Activated naive CD8-positive, alpha-beta T cell treated with anti-CD3 and anti-CD28 coated beads for 36 hours (primary cell): ENCODE measurements around the gene BRIP1. TPM values are rescaled to one million over a fixed set of nuclear protein-coding genes. Genes with fewer than 3 reads are reported as not detected.
"Not testable (repeated sequence)": the region's sequence is repeated elsewhere in the genome, so short reads cannot be mapped to it uniquely, and the experiment has no call there.

ENCODE experiments used
- DNase-seq: peaks from one replicate; pipeline ENCODE4 v3.0.0; 2021
- H3K27ac Mint-ChIP-seq: one replicate; pipeline ENCODE4 v1.8.0; 2022; ENCODE audit warnings: mild to moderate bottlenecking, moderate library complexity, mixed read lengths
- H3K27me3 Mint-ChIP-seq: one replicate; pipeline ENCODE4 v1.8.0; 2022; ENCODE audit warnings: mild to moderate bottlenecking, mixed read lengths
- H3K36me3 Mint-ChIP-seq: one replicate; pipeline ENCODE4 v1.8.0; 2021; ENCODE audit warnings: mild to moderate bottlenecking, mixed read lengths
- H3K4me1 Mint-ChIP-seq: one replicate; pipeline ENCODE4 v1.8.0; 2021; ENCODE audit warnings: mixed read lengths
- H3K4me3 Mint-ChIP-seq: one replicate; pipeline ENCODE4 v1.8.0; 2022; ENCODE audit warnings: mild to moderate bottlenecking, moderate library complexity, mixed read lengths
- H3K9me3 Mint-ChIP-seq: one replicate; pipeline ENCODE4 v1.8.0; 2022; ENCODE audit warnings: mixed read lengths
- total RNA-seq, 2 experiments: library from RNA; stranded (reverse); gene quantifications; one replicate each; pipeline ENCODE4 v1.2.3, GENCODE V29; 2021

The BRIP1 gene
- total RNA-seq, 2 experiments from 2014 or later = 16.6 to 17.0 TPM

DNA sequence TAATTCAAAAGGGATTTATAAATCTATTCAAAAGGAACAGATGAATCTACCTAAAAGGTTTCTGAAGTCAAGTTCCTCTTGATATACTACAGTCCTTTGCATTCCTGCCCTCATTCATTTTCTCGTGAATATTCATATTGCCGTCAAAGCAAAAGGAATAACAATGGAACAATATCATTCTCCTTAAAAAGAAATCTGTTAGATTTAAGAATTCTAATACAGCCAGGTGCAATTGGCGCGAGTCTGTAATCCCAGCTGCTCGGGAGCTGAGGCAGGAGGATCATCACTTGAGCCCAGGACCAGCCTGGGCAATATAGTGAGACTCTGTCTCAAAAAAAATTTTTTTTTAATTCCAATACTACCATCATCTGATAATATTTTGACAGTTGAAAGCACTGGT lies 130.3 kb downstream of the BRIP1 start:
- Mint-ChIP-seq H3K27me3 (no peaks in the 10 kb centered on the region), H3K27ac (no peak overlapping the region), H3K9me3 (peaks cover 5% of the 10 kb centered on the region), H3K4me3 (no peak overlapping the region), H3K4me1 (no peaks in the 10 kb centered on the region), H3K36me3 (peaks cover 18% of the 10 kb centered on the region)
- no peak for DNase-seq

DNA sequence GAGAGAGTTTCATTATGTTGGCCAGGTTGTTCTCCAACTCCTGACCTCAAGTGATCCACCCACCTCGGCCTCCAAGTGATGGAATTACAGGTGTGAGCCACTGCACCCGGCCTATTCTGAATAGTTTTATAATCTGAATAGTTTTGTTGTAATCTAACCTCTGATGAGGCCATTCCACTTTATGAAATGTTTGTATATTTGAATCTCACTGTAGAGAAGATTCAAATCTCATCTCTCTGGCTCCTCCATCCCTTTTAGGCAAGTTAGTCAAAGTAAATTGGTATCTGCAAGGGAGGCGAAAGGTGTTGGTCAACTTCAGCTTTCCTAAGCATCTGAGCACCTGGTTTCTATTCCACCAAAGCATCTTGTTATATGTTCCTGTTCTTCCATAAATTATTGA lies 131.2 kb downstream of the BRIP1 start:
- Mint-ChIP-seq H3K9me3 (peaks cover 3% of the 10 kb centered on the region), H3K27ac (no peak overlapping the region), H3K36me3 (peaks cover 12% of the 10 kb centered on the region), H3K4me1 (no peaks in the 10 kb centered on the region), H3K27me3 (no peaks in the 10 kb centered on the region), H3K4me3 (no peak overlapping the region)
- DNase-seq = no peak

DNA sequence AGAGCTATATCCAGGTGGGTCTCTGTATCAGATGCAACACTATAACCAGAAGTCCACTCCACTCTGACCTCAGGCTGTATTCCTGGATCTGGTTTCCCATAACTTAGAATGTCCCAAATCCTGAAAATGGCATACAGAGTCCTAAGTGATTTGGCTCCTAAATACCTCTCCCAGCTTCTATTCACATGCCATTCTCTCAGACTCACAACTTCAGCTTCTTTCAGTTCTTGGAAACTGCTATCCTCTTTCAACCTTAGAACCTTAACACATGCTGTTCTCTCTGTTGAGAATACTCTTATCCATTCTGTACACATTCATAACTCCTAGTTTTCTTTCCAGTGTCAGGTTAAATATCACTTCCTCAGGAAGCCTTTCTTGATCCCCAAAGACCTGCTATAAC lies 132.0 kb downstream of the BRIP1 start:
- no peaks in the 10 kb centered on the region for H3K9me3 Mint-ChIP-seq
- no peaks in the 10 kb centered on the region for H3K27me3 Mint-ChIP-seq
- no peak for DNase-seq
- H3K36me3 Mint-ChIP-seq = peaks cover 9% of the 10 kb centered on the region
- no peak overlapping the region for H3K27ac Mint-ChIP-seq
- H3K4me3 Mint-ChIP-seq = no peak overlapping the region
- no peaks in the 10 kb centered on the region for H3K4me1 Mint-ChIP-seq

DNA sequence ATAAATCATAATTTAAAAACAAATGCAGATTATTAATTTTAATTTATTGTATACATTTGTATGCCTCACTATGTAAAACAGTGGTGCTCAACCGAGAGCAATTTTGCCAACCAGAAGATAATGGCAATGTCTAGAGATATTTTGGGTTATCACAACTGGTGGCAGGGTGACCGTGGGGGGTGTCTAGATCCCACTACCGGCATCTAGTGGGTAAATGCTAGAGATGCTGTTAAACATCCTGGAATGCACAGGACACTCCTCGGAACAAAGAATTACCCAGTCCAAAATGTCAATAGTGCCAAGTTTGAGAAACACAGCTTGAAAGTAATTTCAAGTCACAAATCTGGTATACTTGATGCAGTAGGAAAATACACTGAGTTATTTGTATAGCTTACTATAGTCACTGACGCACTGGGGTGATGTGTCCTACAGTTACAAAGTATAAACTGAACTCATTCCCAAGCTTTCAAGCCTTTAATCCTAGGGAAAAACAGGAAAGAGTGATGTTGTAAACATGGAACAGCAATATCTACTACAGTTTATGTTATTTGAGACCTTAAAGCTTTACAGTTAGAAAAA lies 133.5 kb downstream of the BRIP1 start:
- Mint-ChIP-seq H3K9me3 (no peaks in the 10 kb centered on the region), H3K36me3 (peaks cover 9% of the 10 kb centered on the region)

DNA sequence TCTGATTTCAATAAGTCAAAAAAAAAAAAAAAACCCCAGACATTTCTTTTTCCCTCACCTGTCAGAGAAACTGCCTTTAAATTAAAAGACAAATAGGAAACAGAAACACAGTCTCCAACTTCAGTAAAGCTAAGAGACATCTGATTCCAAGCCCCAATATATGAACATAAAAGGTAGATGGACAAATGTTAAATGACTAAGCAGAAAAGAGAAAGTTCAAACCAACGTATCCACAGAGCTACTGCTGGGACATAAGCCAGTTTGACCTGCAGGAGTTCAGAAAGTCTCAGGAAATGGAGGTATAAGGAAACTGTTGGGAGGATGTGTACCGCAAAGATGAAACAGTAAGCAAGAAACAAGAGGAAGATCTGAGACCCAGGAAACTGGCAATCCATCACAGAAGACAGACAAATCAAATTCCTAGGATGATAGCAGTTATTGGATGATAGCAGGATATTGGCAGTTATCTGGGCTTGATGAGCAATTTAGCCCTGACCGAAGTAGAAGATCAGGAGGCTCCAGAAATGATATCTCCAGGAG lies 135.0 kb downstream of the BRIP1 start:
- H3K9me3 Mint-ChIP-seq = no peaks in the 10 kb centered on the region
- no peaks in the 10 kb centered on the region for H3K27me3 Mint-ChIP-seq
- no peak for DNase-seq
- no peaks in the 10 kb centered on the region for H3K4me1 Mint-ChIP-seq
- H3K4me3 Mint-ChIP-seq = no peak overlapping the region
- H3K27ac Mint-ChIP-seq = no peak overlapping the region
- H3K36me3 Mint-ChIP-seq = peaks cover 9% of the 10 kb centered on the region

More for the DNA sequence above, 133.5 kb downstream of the BRIP1 start:
- Mint-ChIP-seq H3K27ac (no peak overlapping the region), H3K4me3 (no peak overlapping the region), H3K27me3 (no peaks in the 10 kb centered on the region), H3K4me1 (no peaks in the 10 kb centered on the region)
- no peak for DNase-seq

DNA sequence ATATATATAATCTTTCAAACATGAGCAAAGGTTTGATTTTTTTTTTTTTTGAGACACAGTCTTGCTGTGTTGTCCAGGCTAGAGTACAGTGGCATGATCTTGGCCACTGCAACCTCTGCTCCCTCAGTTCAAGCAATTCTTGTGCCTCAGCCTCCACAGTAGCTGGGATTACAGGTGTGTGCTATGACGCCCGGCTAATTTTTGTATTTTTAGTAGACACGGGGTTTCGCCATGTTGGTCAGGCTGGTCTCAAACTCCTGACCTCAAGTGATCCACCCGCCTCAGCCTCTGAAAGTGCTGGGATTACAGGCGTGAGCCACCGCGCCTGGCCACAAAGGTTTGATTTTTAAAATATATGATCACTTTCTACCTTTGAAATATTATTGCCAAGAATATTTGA lies 135.5 kb downstream of the BRIP1 start:
- not testable (repeated sequence) for H3K36me3 Mint-ChIP-seq, H3K27ac Mint-ChIP-seq, H3K9me3 Mint-ChIP-seq, H3K27me3 Mint-ChIP-seq, DNase-seq, H3K4me3 Mint-ChIP-seq, H3K4me1 Mint-ChIP-seq

DNA sequence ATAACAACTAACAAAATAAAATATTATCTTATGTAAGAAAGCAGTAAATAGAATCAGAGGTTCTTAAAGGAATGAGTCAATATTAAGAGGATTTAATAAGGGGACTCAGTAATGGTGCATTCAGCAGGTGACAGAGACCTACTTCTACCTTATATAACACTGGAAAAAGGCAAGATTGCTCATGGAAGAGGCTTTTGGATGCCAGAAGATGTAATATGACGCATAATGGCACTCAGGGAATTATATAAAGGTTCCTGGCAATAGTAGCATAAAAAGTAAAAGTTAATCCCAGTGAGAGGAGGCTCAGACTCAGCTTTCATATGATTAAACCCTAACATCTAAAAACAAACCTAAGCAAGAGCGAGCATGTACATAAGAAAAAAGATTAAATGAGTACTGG lies 136.4 kb downstream of the BRIP1 start:
- no peaks in the 10 kb centered on the region for H3K27me3 Mint-ChIP-seq

DNA sequence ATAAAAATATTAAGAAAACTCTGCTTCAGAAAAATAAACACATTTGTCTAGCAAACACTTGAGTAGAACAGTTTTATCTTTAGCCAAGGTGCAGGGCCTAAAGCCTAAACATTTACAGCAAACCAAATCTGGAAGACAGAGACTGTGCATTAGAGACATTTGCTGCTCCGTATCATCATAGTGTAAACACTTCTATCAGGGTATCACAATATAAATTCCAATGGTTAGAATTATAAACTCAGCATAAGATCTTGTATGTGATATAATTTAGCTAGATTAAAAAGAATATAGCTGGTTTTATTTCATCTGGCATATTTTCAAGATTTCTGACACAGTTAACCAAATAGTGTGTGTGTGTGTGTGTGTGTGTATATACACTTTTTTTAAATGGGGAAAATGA lies 138.6 kb downstream of the BRIP1 start:
- no peaks in the 10 kb centered on the region for H3K27me3 Mint-ChIP-seq
- H3K4me1 Mint-ChIP-seq = no peaks in the 10 kb centered on the region
- H3K9me3 Mint-ChIP-seq = no peaks in the 10 kb centered on the region
- no peak overlapping the region for H3K27ac Mint-ChIP-seq
- no peak overlapping the region for H3K4me3 Mint-ChIP-seq
- peaks cover 11% of the 10 kb centered on the region for H3K36me3 Mint-ChIP-seq
- no peak for DNase-seq

More for the DNA sequence above, 136.4 kb downstream of the BRIP1 start:
- Mint-ChIP-seq H3K27ac (no peak overlapping the region), H3K4me3 (no peak overlapping the region), H3K36me3 (peaks cover 9% of the 10 kb centered on the region), H3K4me1 (no peaks in the 10 kb centered on the region), H3K9me3 (no peaks in the 10 kb centered on the region)
- DNase-seq = no peak

DNA sequence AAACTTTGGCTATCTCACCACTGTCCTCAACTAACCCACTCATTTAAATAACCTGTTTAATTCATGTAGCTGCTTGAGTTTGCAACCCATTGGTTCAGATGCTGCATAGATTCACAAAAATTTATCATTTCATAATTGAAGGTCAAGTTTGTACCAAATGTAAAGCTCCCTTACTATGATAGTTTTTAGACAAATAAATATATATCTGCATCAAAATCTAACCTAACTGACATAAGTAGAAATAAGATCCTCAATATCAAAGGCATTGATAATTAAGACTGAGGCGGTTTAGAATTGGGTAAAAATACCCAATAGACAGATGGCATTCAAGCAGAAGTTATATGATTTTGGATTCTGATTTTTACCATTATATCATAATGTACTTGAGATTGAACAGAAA lies 139.4 kb downstream of the BRIP1 start:
- peaks cover 11% of the 10 kb centered on the region for H3K36me3 Mint-ChIP-seq
- no peak for DNase-seq
- no peaks in the 10 kb centered on the region for H3K9me3 Mint-ChIP-seq
- H3K27me3 Mint-ChIP-seq = no peaks in the 10 kb centered on the region
- H3K4me1 Mint-ChIP-seq = no peaks in the 10 kb centered on the region
- H3K4me3 Mint-ChIP-seq = no peak overlapping the region
- no peak overlapping the region for H3K27ac Mint-ChIP-seq

DNA sequence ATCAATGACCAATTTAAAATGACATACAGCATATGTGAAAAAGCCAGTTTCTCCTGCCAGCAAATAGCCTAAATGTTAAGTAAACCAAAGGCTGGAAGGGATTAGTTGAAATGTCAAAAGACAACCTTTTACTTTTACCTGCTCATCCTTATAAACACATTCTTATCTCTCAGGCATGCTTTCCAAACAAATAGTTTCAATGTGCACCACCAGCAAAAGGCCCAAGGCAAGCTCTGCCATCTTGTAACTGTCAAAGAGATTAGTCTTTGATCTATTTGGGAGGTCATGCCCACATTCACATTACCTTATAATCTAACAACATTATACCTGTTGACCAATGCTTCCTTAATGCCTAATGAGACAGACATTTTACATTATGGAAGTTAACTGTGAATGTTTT lies 140.1 kb downstream of the BRIP1 start:
- DNase-seq = no peak
- no peaks in the 10 kb centered on the region for H3K27me3 Mint-ChIP-seq
- no peaks in the 10 kb centered on the region for H3K9me3 Mint-ChIP-seq
- no peak overlapping the region for H3K4me3 Mint-ChIP-seq
- H3K27ac Mint-ChIP-seq = no peak overlapping the region
- peaks cover 4% of the 10 kb centered on the region for H3K36me3 Mint-ChIP-seq
- no peaks in the 10 kb centered on the region for H3K4me1 Mint-ChIP-seq

DNA sequence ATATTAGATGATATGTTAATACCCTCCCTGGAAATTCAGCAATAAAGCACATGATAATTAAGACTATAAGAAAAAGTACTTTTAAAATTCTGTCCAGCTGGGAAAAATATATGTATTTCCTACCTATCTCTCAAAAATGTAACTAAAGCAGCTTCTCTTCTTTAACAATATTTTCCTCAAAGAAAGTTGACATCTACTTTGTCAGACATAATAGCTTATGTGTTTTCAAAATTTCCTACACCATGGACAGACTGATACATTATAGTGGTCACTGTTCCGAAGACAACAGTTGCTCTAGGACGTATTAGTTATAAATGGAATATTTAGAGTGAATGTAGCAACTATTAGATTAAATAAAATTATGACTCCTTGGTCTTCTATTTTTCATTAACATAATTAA lies 140.9 kb downstream of the BRIP1 start:
- no peak for DNase-seq
- H3K9me3 Mint-ChIP-seq = peaks cover 7% of the 10 kb centered on the region
- H3K27ac Mint-ChIP-seq = no peak overlapping the region
- no peaks in the 10 kb centered on the region for H3K27me3 Mint-ChIP-seq
- no peak overlapping the region for H3K4me3 Mint-ChIP-seq
- peaks cover 5% of the 10 kb centered on the region for H3K36me3 Mint-ChIP-seq
- H3K4me1 Mint-ChIP-seq = no peaks in the 10 kb centered on the region

DNA sequence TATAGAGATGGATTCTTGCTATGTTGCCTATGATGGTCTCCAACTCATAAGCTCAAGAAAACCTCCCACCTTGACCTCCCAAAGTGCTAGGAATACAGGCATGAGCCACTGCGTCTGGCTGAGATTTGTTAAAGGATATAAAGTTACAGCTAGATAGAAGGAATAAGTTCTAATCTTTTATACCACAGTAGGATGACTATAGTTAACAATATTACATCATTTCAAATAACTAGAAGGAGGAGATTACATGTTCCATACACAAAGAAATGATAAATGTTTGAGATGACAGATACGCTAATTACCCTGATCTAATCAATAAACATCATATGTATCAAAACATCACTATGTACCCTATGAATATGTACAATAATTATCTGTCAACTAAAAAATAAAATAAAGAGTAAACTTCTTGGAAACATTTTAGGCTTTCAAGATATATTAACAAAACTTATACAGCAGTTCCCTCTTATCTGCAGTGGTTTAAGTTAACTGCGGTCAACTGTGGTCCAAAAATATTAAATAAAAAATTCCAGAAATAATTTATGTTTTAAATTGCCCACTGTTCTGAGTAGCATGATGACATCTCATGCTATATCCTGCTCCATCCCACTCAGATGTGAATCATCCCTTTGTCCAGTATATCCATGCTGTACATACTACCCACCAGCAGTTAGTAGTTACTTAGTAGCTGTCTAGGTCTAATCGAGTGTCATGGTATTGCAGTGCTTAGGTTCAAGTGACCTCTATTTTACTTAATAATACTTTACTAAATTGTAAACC lies 143.1 kb downstream of the BRIP1 start:
- Mint-ChIP-seq H3K27me3 (no peaks in the 10 kb centered on the region), H3K36me3 (peaks cover 13% of the 10 kb centered on the region), H3K4me1 (no peaks in the 10 kb centered on the region), H3K4me3 (no peak overlapping the region), H3K27ac (no peak overlapping the region), H3K9me3 (peaks cover 12% of the 10 kb centered on the region)
- no peak for DNase-seq

DNA sequence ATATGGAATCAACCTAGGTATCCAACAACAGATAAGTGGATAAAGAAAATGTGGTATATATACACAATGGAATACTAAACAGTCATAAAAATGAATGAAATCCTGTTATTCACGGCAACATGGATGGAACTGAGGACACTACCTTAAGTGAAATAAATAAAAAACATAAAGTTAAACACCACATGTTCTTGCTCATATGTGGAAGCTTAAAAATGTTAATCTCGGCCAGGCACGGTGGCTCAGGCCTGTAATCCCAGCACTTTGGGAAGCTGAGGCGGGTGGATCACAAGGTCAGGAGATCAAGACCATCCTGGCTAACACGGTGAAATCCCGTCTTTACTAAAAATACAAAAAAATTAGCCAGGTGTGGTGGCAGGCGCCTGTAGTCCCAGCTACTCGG lies 144.1 kb downstream of the BRIP1 start:
- not testable (repeated sequence) for H3K27ac Mint-ChIP-seq, H3K27me3 Mint-ChIP-seq, H3K4me3 Mint-ChIP-seq, H3K4me1 Mint-ChIP-seq, DNase-seq
- Mint-ChIP-seq H3K36me3 (peaks cover 14% of the 10 kb centered on the region), H3K9me3 (peaks cover 12% of the 10 kb centered on the region)

DNA sequence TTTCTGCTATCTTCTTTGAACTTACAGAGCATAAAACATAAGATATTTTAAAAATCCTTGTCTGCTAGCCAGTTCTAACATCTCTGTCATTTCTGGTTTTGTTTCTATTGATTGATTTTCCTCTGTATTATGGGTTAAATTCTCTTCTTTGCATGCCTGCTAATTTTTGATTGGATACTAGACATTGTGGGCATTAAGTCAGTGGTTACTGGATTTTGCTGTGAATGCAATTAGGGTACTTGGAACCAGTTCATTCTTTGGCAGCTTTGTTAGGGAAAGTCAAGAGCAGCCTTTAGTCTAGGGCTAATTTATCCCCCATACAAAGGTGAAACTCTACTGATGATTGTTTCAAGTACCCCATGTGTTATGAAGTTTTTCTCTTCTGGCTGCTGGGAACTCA lies 145.3 kb downstream of the BRIP1 start:
- no peaks in the 10 kb centered on the region for H3K4me1 Mint-ChIP-seq
- H3K27me3 Mint-ChIP-seq = no peaks in the 10 kb centered on the region
- no peak overlapping the region for H3K4me3 Mint-ChIP-seq
- DNase-seq = no peak
- H3K9me3 Mint-ChIP-seq = peaks cover 12% of the 10 kb centered on the region
- H3K36me3 Mint-ChIP-seq = peaks cover 14% of the 10 kb centered on the region
- no peak overlapping the region for H3K27ac Mint-ChIP-seq

DNA sequence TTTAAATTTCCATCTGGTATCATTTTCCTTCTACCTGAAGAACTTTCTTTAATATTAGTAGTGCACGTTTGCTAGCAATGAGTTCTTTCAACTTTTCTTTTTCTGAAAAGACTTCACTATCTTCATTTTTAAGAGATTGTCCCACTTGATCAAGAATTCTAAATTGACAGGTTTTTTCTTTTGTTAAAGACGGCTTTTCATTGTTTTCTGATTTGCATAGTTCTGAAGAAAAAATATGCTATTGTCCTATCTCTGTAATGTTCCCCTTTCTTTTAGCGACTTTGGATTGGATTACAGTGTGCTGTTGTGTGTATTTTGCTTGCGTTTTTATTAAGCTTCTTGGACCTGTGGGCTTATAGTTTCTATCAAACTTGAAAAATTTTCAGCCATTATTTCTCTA lies 146.0 kb downstream of the BRIP1 start:
- no peak for DNase-seq
- H3K4me1 Mint-ChIP-seq = no peaks in the 10 kb centered on the region
- H3K4me3 Mint-ChIP-seq = no peak overlapping the region
- peaks cover 12% of the 10 kb centered on the region for H3K9me3 Mint-ChIP-seq
- H3K27me3 Mint-ChIP-seq = no peaks in the 10 kb centered on the region
- no peak overlapping the region for H3K27ac Mint-ChIP-seq
- H3K36me3 Mint-ChIP-seq = peaks cover 14% of the 10 kb centered on the region
